ENCODE data around the gene JOSD1.

The JOSD1 gene

GRCh38 chr22:38720350-38720749 is 19.6 kb upstream of the JOSD1 start:
- peaks cover 88% of the 10 kb centered on the region for H3K36me3 ChIP-seq (ENCODE audit: control insufficient read depth, insufficient read depth, low read length)
- peaks cover 13% of the 10 kb centered on the region; the same call in 1 of the 2 replicates for H3K4me1 ChIP-seq (ENCODE audit: control insufficient read depth, insufficient read depth, low read length)

DNA sequence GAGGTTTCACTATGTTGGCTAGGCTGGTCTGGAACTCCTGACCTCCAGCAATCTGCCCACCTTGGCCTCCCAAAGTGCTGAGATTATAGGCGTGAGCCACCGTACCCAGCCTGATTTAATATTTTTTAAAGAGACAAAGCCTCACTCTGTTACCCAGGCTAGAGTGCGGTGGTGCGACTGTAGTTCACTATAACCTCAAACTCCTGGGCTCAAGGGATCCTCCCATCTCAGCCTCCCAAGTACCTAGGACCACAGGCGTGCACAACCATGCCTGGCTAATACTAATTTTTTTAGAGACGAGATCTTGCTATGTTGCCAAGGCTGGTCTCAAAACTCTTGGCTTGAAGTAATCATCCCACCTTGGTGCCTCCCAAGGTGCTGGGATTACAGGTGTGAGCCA is 18.5 kb upstream of the JOSD1 start:
- Histone ChIP-seq H3K4me3 (ENCODE audit: low read depth, low read length) (no peak overlapping the region), H3K9ac (ENCODE audit: low read length) (no peak overlapping the region), H3K27me3 (ENCODE audit: control insufficient read depth, insufficient read depth, low read length) (no peaks in the 10 kb centered on the region), H3K36me3 (ENCODE audit: control insufficient read depth, insufficient read depth, low read length) (peaks cover 84% of the 10 kb centered on the region), H3K4me1 (ENCODE audit: control insufficient read depth, insufficient read depth, low read length) (peaks cover 17% of the 10 kb centered on the region; the same call in 1 of the 2 replicates), H3K27ac (ENCODE audit: low read depth, low read length) (no peak overlapping the region), H3K9me3 (ENCODE audit: control insufficient read depth, insufficient read depth, low read depth, low read length) (no peaks in the 10 kb centered on the region)

More at GRCh38 chr22:38720350-38720749, 19.6 kb upstream of the JOSD1 start:
- H3K9me3 ChIP-seq (ENCODE audit: control insufficient read depth, insufficient read depth, low read depth, low read length) = no peaks in the 10 kb centered on the region
- no peaks in the 10 kb centered on the region for H3K27me3 ChIP-seq (ENCODE audit: control insufficient read depth, insufficient read depth, low read length)
- no peak overlapping the region for H3K4me3 ChIP-seq (ENCODE audit: low read depth, low read length)
- H3K9ac ChIP-seq (ENCODE audit: low read length) = no peak overlapping the region
- H3K27ac ChIP-seq (ENCODE audit: low read depth, low read length) = no peak overlapping the region

- Histone ChIP-seq H3K27ac (ENCODE audit: low read depth, low read length) (no peak overlapping the region), H3K4me3 (ENCODE audit: low read depth, low read length) (no peak overlapping the region), H3K36me3 (ENCODE audit: control insufficient read depth, insufficient read depth, low read length) (peaks cover 76% of the 10 kb centered on the region), H3K27me3 (ENCODE audit: control insufficient read depth, insufficient read depth, low read length) (no peaks in the 10 kb centered on the region), H3K9ac (ENCODE audit: low read length) (no peak overlapping the region), H3K9me3 (ENCODE audit: control insufficient read depth, insufficient read depth, low read depth, low read length) (no peaks in the 10 kb centered on the region), H3K4me1 (ENCODE audit: control insufficient read depth, insufficient read depth, low read length) (peaks cover 24% of the 10 kb centered on the region; the same call in 1 of the 2 replicates)
Measured at GRCh38 chr22:38718414-38718813, 17.7 kb upstream of the JOSD1 start.

DNA sequence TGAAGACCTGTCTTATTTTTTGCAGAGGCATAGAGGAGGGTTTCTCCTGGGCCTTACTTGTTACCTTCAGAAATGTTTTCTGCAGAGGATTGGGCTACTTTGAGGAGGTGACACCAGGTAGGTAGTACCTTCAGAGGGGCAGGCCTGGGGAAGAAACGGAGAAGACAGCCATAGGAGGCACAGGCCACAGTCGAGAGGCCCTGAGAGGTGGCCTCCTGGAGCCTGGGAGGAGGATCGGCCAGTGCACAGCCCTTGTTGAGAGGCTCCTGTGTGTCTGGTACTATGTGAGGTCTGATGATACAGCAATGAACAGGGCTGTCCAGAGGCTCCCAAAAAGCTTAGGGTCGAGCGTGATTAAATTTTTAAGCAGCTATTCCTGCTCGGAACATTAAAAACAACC is 16.5 kb upstream of the JOSD1 start:
- no peaks in the 10 kb centered on the region for H3K9me3 ChIP-seq (ENCODE audit: control insufficient read depth, insufficient read depth, low read depth, low read length)
- H3K27ac ChIP-seq (ENCODE audit: low read depth, low read length) = no peak overlapping the region
- peaks cover 65% of the 10 kb centered on the region for H3K36me3 ChIP-seq (ENCODE audit: control insufficient read depth, insufficient read depth, low read length)
- H3K9ac ChIP-seq (ENCODE audit: low read length) = no peak overlapping the region
- H3K4me1 ChIP-seq (ENCODE audit: control insufficient read depth, insufficient read depth, low read length) = peaks cover 35% of the 10 kb centered on the region
- no peak overlapping the region for H3K4me3 ChIP-seq (ENCODE audit: low read depth, low read length)
- H3K27me3 ChIP-seq (ENCODE audit: control insufficient read depth, insufficient read depth, low read length) = no peaks in the 10 kb centered on the region

DNA sequence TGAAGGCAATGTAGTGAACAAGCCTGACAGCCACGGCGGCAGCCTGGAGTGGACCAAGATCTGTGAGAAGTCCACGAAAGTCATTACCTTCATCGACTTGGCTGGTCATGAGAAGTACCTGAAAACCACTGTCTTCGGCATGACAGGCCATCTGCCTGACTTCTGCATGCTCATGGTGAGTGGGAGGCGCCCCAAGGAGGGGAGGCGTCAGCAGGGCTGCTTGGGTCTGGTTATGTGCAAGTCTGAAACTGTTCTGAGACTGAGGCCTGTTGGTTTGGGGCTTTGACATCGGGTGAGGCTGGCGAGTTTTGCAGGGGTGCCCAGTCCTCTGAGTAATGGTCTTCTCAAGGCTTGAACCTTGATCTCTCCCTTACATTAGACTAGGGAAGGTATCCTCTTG is 16.1 kb upstream of the JOSD1 start:
- Histone ChIP-seq H3K9me3 (ENCODE audit: control insufficient read depth, insufficient read depth, low read depth, low read length) (no peaks in the 10 kb centered on the region), H3K27me3 (ENCODE audit: control insufficient read depth, insufficient read depth, low read length) (no peaks in the 10 kb centered on the region), H3K27ac (ENCODE audit: low read depth, low read length) (0 out of 2 replicates have a peak overlapping the region, but pooled peaks have one; percentile 8), H3K9ac (ENCODE audit: low read length) (no peak overlapping the region), H3K4me1 (ENCODE audit: control insufficient read depth, insufficient read depth, low read length) (peaks cover 39% of the 10 kb centered on the region), H3K4me3 (ENCODE audit: low read depth, low read length) (no peak overlapping the region), H3K36me3 (ENCODE audit: control insufficient read depth, insufficient read depth, low read length) (peaks cover 61% of the 10 kb centered on the region)

GRCh38 chr22:38716271-38716670 is 15.5 kb upstream of the JOSD1 start:
- Histone ChIP-seq H3K4me1 (ENCODE audit: control insufficient read depth, insufficient read depth, low read length) (peaks cover 39% of the 10 kb centered on the region), H3K9me3 (ENCODE audit: control insufficient read depth, insufficient read depth, low read depth, low read length) (no peaks in the 10 kb centered on the region), H3K36me3 (ENCODE audit: control insufficient read depth, insufficient read depth, low read length) (peaks cover 56% of the 10 kb centered on the region)

GRCh38 chr22:38715852-38716251 is 15.1 kb upstream of the JOSD1 start:
- Histone ChIP-seq H3K27ac (ENCODE audit: low read depth, low read length) (no peak overlapping the region), H3K4me3 (ENCODE audit: low read depth, low read length) (no peak overlapping the region), H3K27me3 (ENCODE audit: control insufficient read depth, insufficient read depth, low read length) (no peaks in the 10 kb centered on the region), H3K9me3 (ENCODE audit: control insufficient read depth, insufficient read depth, low read depth, low read length) (no peaks in the 10 kb centered on the region), H3K36me3 (ENCODE audit: control insufficient read depth, insufficient read depth, low read length) (peaks cover 56% of the 10 kb centered on the region), H3K4me1 (ENCODE audit: control insufficient read depth, insufficient read depth, low read length) (peaks cover 39% of the 10 kb centered on the region), H3K9ac (ENCODE audit: low read length) (no peak overlapping the region)

More at GRCh38 chr22:38716271-38716670, 15.5 kb upstream of the JOSD1 start:
- Histone ChIP-seq H3K4me3 (ENCODE audit: low read depth, low read length) (no peak overlapping the region), H3K9ac (ENCODE audit: low read length) (no peak overlapping the region), H3K27me3 (ENCODE audit: control insufficient read depth, insufficient read depth, low read length) (no peaks in the 10 kb centered on the region), H3K27ac (ENCODE audit: low read depth, low read length) (0 out of 2 replicates have a peak overlapping the region, but pooled peaks have one; percentile 8)

DNA sequence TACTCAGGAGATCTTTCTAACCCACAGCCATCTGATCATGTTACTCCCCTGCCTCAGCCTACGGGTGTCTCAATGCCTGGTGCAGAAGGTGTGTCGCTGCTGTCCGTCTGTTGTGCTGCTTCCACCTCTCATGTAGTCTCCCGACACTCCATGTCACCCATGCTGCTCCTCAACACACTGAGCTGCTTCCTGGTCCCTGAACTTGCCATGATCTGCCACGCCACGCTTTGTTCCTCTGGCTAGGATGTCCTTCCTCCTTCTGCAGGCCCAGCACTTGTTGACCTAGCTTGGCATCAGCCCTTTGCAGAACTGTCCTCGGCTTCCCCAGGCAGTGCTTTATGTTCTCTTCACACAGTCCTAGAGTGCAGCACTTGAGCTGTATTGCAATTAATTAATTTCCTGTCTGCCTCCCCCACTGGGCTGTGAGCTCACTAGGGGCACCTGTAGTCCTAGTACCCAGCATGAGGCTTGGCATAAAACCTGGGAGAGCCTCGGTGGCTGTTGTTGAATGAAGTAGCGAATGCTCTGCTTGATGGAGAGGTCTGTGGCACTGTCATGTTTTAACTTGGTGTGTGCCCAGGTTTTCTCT is 14.5 kb upstream of the JOSD1 start:
- H3K9ac ChIP-seq (ENCODE audit: low read length) = no peak overlapping the region
- H3K4me1 ChIP-seq (ENCODE audit: control insufficient read depth, insufficient read depth, low read length) = peaks cover 39% of the 10 kb centered on the region
- H3K4me3 ChIP-seq (ENCODE audit: low read depth, low read length) = no peak overlapping the region
- no peak overlapping the region for H3K27ac ChIP-seq (ENCODE audit: low read depth, low read length)
- H3K36me3 ChIP-seq (ENCODE audit: control insufficient read depth, insufficient read depth, low read length) = peaks cover 55% of the 10 kb centered on the region
- no peaks in the 10 kb centered on the region for H3K9me3 ChIP-seq (ENCODE audit: control insufficient read depth, insufficient read depth, low read depth, low read length)
- H3K27me3 ChIP-seq (ENCODE audit: control insufficient read depth, insufficient read depth, low read length) = no peaks in the 10 kb centered on the region

- Histone ChIP-seq H3K9ac (ENCODE audit: low read length) (no peak overlapping the region), H3K27me3 (ENCODE audit: control insufficient read depth, insufficient read depth, low read length) (no peaks in the 10 kb centered on the region), H3K4me1 (ENCODE audit: control insufficient read depth, insufficient read depth, low read length) (peaks cover 39% of the 10 kb centered on the region), H3K27ac (ENCODE audit: low read depth, low read length) (no peak overlapping the region), H3K36me3 (ENCODE audit: control insufficient read depth, insufficient read depth, low read length) (peaks cover 58% of the 10 kb centered on the region), H3K4me3 (ENCODE audit: low read depth, low read length) (no peak overlapping the region), H3K9me3 (ENCODE audit: control insufficient read depth, insufficient read depth, low read depth, low read length) (no peaks in the 10 kb centered on the region)
Measured at GRCh38 chr22:38713921-38714320, 13.2 kb upstream of the JOSD1 start.

DNA sequence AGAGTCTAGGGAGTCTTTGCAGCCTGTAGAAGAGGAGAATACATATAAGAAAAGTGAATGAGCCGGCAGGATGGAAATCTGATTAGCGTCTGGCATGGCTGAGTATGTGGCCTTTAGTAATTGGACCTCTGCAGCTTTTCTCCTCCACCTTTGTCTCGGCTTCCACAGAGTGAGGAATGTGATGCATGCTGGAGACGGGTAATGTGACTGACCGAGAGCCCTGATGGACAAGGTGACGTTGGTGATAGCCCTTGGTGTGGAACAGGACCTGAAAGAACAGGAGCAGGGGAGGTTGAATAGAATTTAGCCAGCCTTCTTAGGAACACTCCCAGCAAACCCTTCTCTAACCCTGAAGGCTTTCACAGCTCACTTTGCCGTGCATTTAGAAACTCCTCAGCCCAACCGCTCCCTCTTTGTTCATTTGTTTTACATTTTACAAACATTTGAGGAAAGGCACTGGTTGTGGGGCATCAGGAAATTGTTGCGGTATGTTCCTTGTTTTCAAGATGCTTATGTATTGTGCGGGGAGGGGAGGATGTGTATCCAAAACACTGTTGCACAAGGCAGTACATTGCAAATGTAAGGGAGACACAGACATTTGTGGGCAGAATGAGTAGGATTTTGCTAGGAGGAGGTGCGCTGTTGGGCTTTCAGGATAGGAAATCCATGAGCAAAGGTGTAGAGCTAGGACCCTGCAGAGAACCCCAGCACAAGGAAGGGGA is 11.9 kb upstream of the JOSD1 start:
- no peak overlapping the region for H3K4me3 ChIP-seq (ENCODE audit: low read depth, low read length)
- H3K36me3 ChIP-seq (ENCODE audit: control insufficient read depth, insufficient read depth, low read length) = peaks cover 49% of the 10 kb centered on the region
- H3K4me1 ChIP-seq (ENCODE audit: control insufficient read depth, insufficient read depth, low read length) = peaks cover 40% of the 10 kb centered on the region
- no peaks in the 10 kb centered on the region for H3K9me3 ChIP-seq (ENCODE audit: control insufficient read depth, insufficient read depth, low read depth, low read length)
- H3K27me3 ChIP-seq (ENCODE audit: control insufficient read depth, insufficient read depth, low read length) = no peaks in the 10 kb centered on the region
- H3K9ac ChIP-seq (ENCODE audit: low read length) = peak overlapping the region; percentile 6
- no peak overlapping the region for H3K27ac ChIP-seq (ENCODE audit: low read depth, low read length)

GRCh38 chr22:38710866-38711265 is 10.1 kb upstream of the JOSD1 start:
- H3K36me3 ChIP-seq (ENCODE audit: control insufficient read depth, insufficient read depth, low read length) = peaks cover 31% of the 10 kb centered on the region
- H3K9me3 ChIP-seq (ENCODE audit: control insufficient read depth, insufficient read depth, low read depth, low read length) = no peaks in the 10 kb centered on the region
- no peak overlapping the region for H3K4me3 ChIP-seq (ENCODE audit: low read depth, low read length)
- peaks cover 44% of the 10 kb centered on the region for H3K4me1 ChIP-seq (ENCODE audit: control insufficient read depth, insufficient read depth, low read length)
- H3K9ac ChIP-seq (ENCODE audit: low read length) = no peak overlapping the region
- no peak overlapping the region for H3K27ac ChIP-seq (ENCODE audit: low read depth, low read length)
- no peaks in the 10 kb centered on the region for H3K27me3 ChIP-seq (ENCODE audit: control insufficient read depth, insufficient read depth, low read length)
